Measurements from ENCODE around the gene LNX1.

LNX1 gene

GRCh38 chr4:53545942-53546581 is 45.2 kb downstream of the LNX1 start:
- Mint-ChIP-seq H3K27me3 (peaks cover 7% of the 10 kb centered on the region), H3K9me3 (no peaks in the 10 kb centered on the region), H3K27ac (no peak overlapping the region), H3K4me3 (no peak overlapping the region), H3K36me3 (ENCODE audit: low read depth) (no peaks in the 10 kb centered on the region), H3K4me1 (no peaks in the 10 kb centered on the region)
- ATAC-seq (no peak), DNase-seq (no peak)

GRCh38 chr4:53545273-53545672 is 46.0 kb downstream of the LNX1 start:
- Mint-ChIP-seq H3K36me3 (ENCODE audit: low read depth) (no peaks in the 10 kb centered on the region), H3K4me1 (no peaks in the 10 kb centered on the region), H3K4me3 (no peak overlapping the region), H3K27me3 (peaks cover 7% of the 10 kb centered on the region), H3K27ac (no peak overlapping the region), H3K9me3 (no peaks in the 10 kb centered on the region)
- DNase-seq, result no peak
- no peak for ATAC-seq

GRCh38 chr4:53543561-53543960 is 47.7 kb downstream of the LNX1 start:
- DNase-seq (no peak), ATAC-seq (no peak)
- no peaks in the 10 kb centered on the region for H3K9me3 Mint-ChIP-seq
- H3K27me3 Mint-ChIP-seq, result peaks cover 9% of the 10 kb centered on the region
- no peak overlapping the region for H3K27ac Mint-ChIP-seq
- H3K36me3 Mint-ChIP-seq (ENCODE audit: low read depth), result no peaks in the 10 kb centered on the region
- no peak overlapping the region for H3K4me3 Mint-ChIP-seq
- H3K4me1 Mint-ChIP-seq, result no peaks in the 10 kb centered on the region

GRCh38 chr4:53541577-53542206 is 49.6 kb downstream of the LNX1 start:
- Mint-ChIP-seq H3K36me3 (ENCODE audit: low read depth) (no peaks in the 10 kb centered on the region), H3K9me3 (no peaks in the 10 kb centered on the region), H3K4me1 (no peaks in the 10 kb centered on the region), H3K4me3 (no peak overlapping the region), H3K27ac (no peak overlapping the region), H3K27me3 (peaks cover 10% of the 10 kb centered on the region)
- DNase-seq, result no peak
- ATAC-seq, result no peak

- no peak overlapping the region for H3K27ac Mint-ChIP-seq
- H3K27me3 Mint-ChIP-seq, result peaks cover 8% of the 10 kb centered on the region
- H3K9me3 Mint-ChIP-seq, result no peaks in the 10 kb centered on the region
- DNase-seq (no peak), ATAC-seq (no peak)
- no peak overlapping the region for H3K4me3 Mint-ChIP-seq
- H3K36me3 Mint-ChIP-seq (ENCODE audit: low read depth), result no peaks in the 10 kb centered on the region
- H3K4me1 Mint-ChIP-seq, result no peaks in the 10 kb centered on the region
Observed at GRCh38 chr4:53538756-53539155, 52.5 kb downstream of the LNX1 start.

GRCh38 chr4:53537606-53538005 is 53.7 kb downstream of the LNX1 start:
- H3K36me3 Mint-ChIP-seq (ENCODE audit: low read depth), result no peaks in the 10 kb centered on the region
- DNase-seq (no peak), ATAC-seq (no peak)
- H3K27ac Mint-ChIP-seq, result no peak overlapping the region
- H3K27me3 Mint-ChIP-seq, result peaks cover 10% of the 10 kb centered on the region
- H3K9me3 Mint-ChIP-seq, result no peaks in the 10 kb centered on the region
- H3K4me3 Mint-ChIP-seq, result no peak overlapping the region
- H3K4me1 Mint-ChIP-seq, result no peaks in the 10 kb centered on the region

GRCh38 chr4:53536328-53536727 is 55.0 kb downstream of the LNX1 start:
- no peaks in the 10 kb centered on the region for H3K9me3 Mint-ChIP-seq
- no peaks in the 10 kb centered on the region for H3K4me1 Mint-ChIP-seq
- H3K4me3 Mint-ChIP-seq, result no peak overlapping the region
- ATAC-seq (no peak), DNase-seq (no peak)
- H3K36me3 Mint-ChIP-seq (ENCODE audit: low read depth), result no peaks in the 10 kb centered on the region
- peaks cover 8% of the 10 kb centered on the region for H3K27me3 Mint-ChIP-seq
- H3K27ac Mint-ChIP-seq, result no peak overlapping the region

GRCh38 chr4:53535567-53535966 is 55.7 kb downstream of the LNX1 start:
- H3K36me3 Mint-ChIP-seq (ENCODE audit: low read depth), result no peaks in the 10 kb centered on the region
- H3K4me3 Mint-ChIP-seq, result no peak overlapping the region
- H3K9me3 Mint-ChIP-seq, result no peaks in the 10 kb centered on the region
- ATAC-seq (no peak), DNase-seq (no peak)
- H3K4me1 Mint-ChIP-seq, result no peaks in the 10 kb centered on the region
- peaks cover 8% of the 10 kb centered on the region for H3K27me3 Mint-ChIP-seq
- H3K27ac Mint-ChIP-seq, result no peak overlapping the region

GRCh38 chr4:53534684-53535083 is 56.6 kb downstream of the LNX1 start:
- no peaks in the 10 kb centered on the region for H3K9me3 Mint-ChIP-seq
- H3K27me3 Mint-ChIP-seq, result peaks cover 8% of the 10 kb centered on the region
- no peaks in the 10 kb centered on the region for H3K4me1 Mint-ChIP-seq
- ATAC-seq (no peak), DNase-seq (no peak)
- no peaks in the 10 kb centered on the region for H3K36me3 Mint-ChIP-seq (ENCODE audit: low read depth)
- H3K4me3 Mint-ChIP-seq, result no peak overlapping the region
- H3K27ac Mint-ChIP-seq, result no peak overlapping the region

- H3K36me3 Mint-ChIP-seq (ENCODE audit: low read depth), result no peaks in the 10 kb centered on the region
- H3K9me3 Mint-ChIP-seq, result no peaks in the 10 kb centered on the region
- DNase-seq (no peak), ATAC-seq (no peak)
- H3K27me3 Mint-ChIP-seq, result peaks cover 6% of the 10 kb centered on the region
- H3K4me3 Mint-ChIP-seq, result no peak overlapping the region
- no peak overlapping the region for H3K27ac Mint-ChIP-seq
- no peaks in the 10 kb centered on the region for H3K4me1 Mint-ChIP-seq
Observed at GRCh38 chr4:53532521-53532920, 58.8 kb downstream of the LNX1 start.

- Mint-ChIP-seq H3K4me3 (no peak overlapping the region), H3K27me3 (peaks cover 7% of the 10 kb centered on the region), H3K27ac (no peak overlapping the region), H3K4me1 (no peaks in the 10 kb centered on the region), H3K36me3 (ENCODE audit: low read depth) (no peaks in the 10 kb centered on the region), H3K9me3 (no peaks in the 10 kb centered on the region)
- ATAC-seq, result no peak
- DNase-seq, result no peak
Observed at GRCh38 chr4:53531585-53532224, 59.6 kb downstream of the LNX1 start.

- Mint-ChIP-seq H3K27me3 (peaks cover 20% of the 10 kb centered on the region), H3K36me3 (ENCODE audit: low read depth) (no peaks in the 10 kb centered on the region), H3K4me3 (no peak overlapping the region), H3K4me1 (no peaks in the 10 kb centered on the region), H3K27ac (no peak overlapping the region), H3K9me3 (no peaks in the 10 kb centered on the region)
- ATAC-seq, result no peak
- no peak for DNase-seq
Observed at GRCh38 chr4:53529025-53529424, 62.3 kb downstream of the LNX1 start.

GRCh38 chr4:53527930-53528329 is 63.4 kb downstream of the LNX1 start:
- Mint-ChIP-seq H3K4me3 (no peak overlapping the region), H3K4me1 (no peaks in the 10 kb centered on the region), H3K27ac (no peak overlapping the region), H3K27me3 (peaks cover 22% of the 10 kb centered on the region), H3K9me3 (no peaks in the 10 kb centered on the region), H3K36me3 (ENCODE audit: low read depth) (no peaks in the 10 kb centered on the region)
- no peak for DNase-seq
- ATAC-seq, result no peak

GRCh38 chr4:53527326-53527725 is 64.0 kb downstream of the LNX1 start:
- Mint-ChIP-seq H3K36me3 (ENCODE audit: low read depth) (no peaks in the 10 kb centered on the region), H3K9me3 (no peaks in the 10 kb centered on the region), H3K4me3 (no peak overlapping the region), H3K27ac (no peak overlapping the region), H3K27me3 (peaks cover 22% of the 10 kb centered on the region), H3K4me1 (no peaks in the 10 kb centered on the region)
- DNase-seq, result no peak
- ATAC-seq, result no peak

GRCh38 chr4:53522334-53522733 is 69.0 kb downstream of the LNX1 start:
- no peaks in the 10 kb centered on the region for H3K4me1 Mint-ChIP-seq
- H3K9me3 Mint-ChIP-seq, result no peaks in the 10 kb centered on the region
- ATAC-seq (no peak), DNase-seq (no peak)
- no peak overlapping the region for H3K4me3 Mint-ChIP-seq
- peaks cover 20% of the 10 kb centered on the region for H3K27me3 Mint-ChIP-seq
- no peaks in the 10 kb centered on the region for H3K36me3 Mint-ChIP-seq (ENCODE audit: low read depth)
- H3K27ac Mint-ChIP-seq, result no peak overlapping the region
